HG03565 (cell line): ENCODE results near the gene ULK1.
"Not testable (repeated sequence)": the region's sequence is repeated elsewhere in the genome, so short reads cannot be mapped to it uniquely, and the experiment has no call there.

ENCODE experiments used
- ATAC-seq: cut with Tn5 transposase; IDR thresholded peaks from one replicate; pipeline ENCODE4 v1.9.1; 2021; ENCODE audit warnings: mild to moderate bottlenecking, moderate library complexity; ENCODE audit not compliant: unreplicated experiment

The ULK1 gene

GRCh38 chr12:131941116-131941986 lies 46.9 kb downstream of the ULK1 start:
- no peak for ATAC-seq

DNA sequence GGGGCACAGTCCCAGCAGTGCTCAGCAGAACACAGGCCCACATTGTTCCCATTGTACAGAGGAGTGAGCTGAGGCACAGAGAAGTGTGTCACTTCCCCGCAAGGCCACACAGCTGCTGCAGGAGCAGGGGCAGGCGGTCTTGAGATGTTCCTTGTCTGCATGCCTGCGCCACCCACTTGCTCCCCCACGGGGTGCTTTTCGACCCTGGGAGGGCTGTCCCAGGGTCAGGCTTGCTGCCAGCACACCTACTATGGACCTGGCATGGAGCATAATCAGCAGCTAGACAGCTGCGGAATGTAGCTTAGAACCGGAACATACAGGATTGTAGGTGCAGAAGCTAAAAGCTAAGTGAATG lies 47.5 kb downstream of the ULK1 start:
- no peak for ATAC-seq

- ATAC-seq = no peak
Observed at GRCh38 chr12:131942671-131943070, 48.2 kb downstream of the ULK1 start.

- no peak for ATAC-seq
Observed at GRCh38 chr12:131943389-131943788, 49.0 kb downstream of the ULK1 start.

DNA sequence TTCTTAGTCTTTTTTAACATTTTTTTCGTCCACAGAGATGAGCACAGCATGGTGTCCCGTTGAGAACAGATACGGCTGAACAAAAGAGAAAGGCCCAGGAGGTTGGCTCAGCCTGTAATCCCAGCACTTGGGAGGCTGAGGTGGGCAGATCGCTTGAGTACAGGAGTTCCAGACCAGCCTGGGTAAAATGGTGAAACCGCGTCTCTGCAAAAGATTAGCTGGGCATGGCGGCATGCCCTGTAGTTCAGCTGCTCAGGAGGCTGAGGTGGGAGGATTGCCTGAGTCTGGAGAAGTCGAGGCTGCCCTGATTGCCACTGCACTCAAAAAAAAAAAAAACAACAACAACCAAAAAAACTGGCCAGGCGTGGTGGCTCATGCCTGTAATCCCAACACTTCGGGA lies 49.5 kb downstream of the ULK1 start:
- no peak for ATAC-seq

DNA sequence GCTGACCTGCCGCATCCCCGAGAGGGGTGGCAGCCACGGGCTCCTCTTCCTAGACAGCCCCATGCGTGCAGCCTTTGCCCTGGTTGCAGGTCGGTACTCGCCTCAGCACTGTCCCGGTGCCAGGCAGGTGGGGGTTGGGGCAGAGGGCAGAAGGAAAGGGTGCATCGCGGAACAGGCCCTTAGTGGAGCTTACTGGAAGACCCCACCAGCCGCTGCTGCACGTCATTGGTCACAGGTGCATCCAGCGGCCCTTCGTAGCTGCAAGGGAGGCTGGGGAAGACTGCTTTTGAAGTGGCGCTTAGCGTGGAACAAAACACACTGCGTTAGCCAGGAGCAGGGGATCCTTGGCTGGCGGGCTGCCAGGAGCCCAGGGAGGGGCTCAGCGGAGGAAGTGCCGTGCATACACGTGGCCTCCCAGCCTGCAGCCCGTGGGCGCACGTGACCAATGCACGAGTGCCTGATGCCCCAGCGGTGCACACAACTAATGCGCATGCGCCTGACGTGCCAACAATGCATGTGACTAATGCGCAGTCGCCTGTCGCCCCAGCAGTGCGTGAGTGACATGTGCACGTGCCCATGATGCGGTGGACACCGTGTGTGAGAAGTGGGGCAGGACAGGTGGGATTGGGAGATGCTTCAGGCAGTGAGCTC lies 50.3 kb downstream of the ULK1 start:
- ATAC-seq = no peak

GRCh38 chr12:131946757-131947156 lies 52.3 kb downstream of the ULK1 start:
- no peak for ATAC-seq

GRCh38 chr12:131947482-131948027 lies 53.1 kb downstream of the ULK1 start:
- no peak for ATAC-seq

GRCh38 chr12:131948166-131948712 lies 53.8 kb downstream of the ULK1 start:
- no peak for ATAC-seq

- not testable (repeated sequence) for ATAC-seq
Observed at GRCh38 chr12:131948713-131949430, 54.5 kb downstream of the ULK1 start.

GRCh38 chr12:131949431-131950181 lies 55.2 kb downstream of the ULK1 start, which contains the start of gene EP400:
Gene EP400, plus strand, starts transcription at chr12:131949942. Its CDS starts 10,678 bp downstream, at chr12:131960620.
- peak; percentile 78 for ATAC-seq

- peak; percentile 24 for ATAC-seq
Observed at GRCh38 chr12:131950182-131950913, 55.9 kb downstream of the ULK1 start.

DNA sequence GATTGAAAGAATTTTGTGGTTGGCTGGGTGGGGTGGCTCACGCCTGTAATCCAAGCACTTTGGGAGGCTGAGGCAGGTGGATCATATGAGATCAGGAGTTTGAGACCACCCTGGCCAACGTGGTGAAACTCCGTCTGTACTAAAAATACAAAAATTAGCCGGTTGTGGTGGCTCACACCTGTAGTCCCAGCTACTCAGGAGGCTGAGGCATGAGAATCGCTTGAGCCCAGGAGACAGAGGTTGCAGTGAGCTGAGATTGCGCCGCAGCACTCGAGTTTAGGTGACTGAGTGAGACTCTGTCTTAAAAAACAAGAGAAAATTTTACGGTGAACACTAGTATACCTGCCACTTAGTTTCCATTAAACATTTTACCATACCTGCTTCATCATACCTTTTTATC lies 59.4 kb downstream of the ULK1 start:
- ATAC-seq = not testable (repeated sequence)

GRCh38 chr12:131954460-131954859 lies 60.0 kb downstream of the ULK1 start:
- not testable (repeated sequence) for ATAC-seq

DNA sequence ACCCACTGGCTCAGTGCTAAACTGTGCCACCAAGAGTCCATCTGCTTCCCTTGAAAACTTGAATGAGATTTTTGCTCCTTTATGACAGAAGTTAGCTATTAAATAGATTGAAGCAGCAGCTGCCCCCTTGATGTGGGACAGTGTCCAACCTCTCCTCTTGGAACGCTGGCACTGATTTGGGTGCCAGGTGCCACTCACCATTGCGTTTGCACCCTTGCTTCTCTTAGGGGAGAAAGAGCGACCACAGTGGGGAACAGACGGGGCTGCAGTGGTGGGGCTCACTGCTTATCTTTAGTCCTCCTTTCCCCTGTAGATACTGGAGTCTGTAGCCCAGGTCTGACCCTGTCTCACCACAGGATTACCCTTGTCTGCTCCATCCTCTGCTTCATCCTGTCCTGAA lies 64.7 kb downstream of the ULK1 start:
- no peak for ATAC-seq

GRCh38 chr12:131959641-131960589 lies 65.5 kb downstream of the ULK1 start:
- ATAC-seq = no peak

GRCh38 chr12:131960590-131961325 lies 66.3 kb downstream of the ULK1 start:
- not testable (repeated sequence) for ATAC-seq

GRCh38 chr12:131961328-131961727 lies 66.9 kb downstream of the ULK1 start:
- ATAC-seq = not testable (repeated sequence)
